HepG2 (cell line): Measurements from ENCODE around the gene NFATC1. TPM values are rescaled to one million over a fixed set of nuclear protein-coding genes. Genes with fewer than 3 reads are reported as not detected.

ENCODE experiments used
- ATAC-seq: fragments of 200-7000 bp; cut with Tn5 transposase; 3 replicates; pipeline ENCODE4 v1.9.1; 2020; ENCODE audit warnings: mild to moderate bottlenecking, moderate library complexity
- BruUV-seq: library from RNA; stranded (reverse); fragments of 400-500 nt; replicated peaks from 2 replicates; lab custom pipeline; 2021; lab: Mats Ljungman, UMichigan
- CTCF ChIA-PET: fragments of 300-600 bp; formaldehyde crosslinking; extraction: SDS; loops from one replicate; lab custom pipeline; 2021; ENCODE audit warnings: low total read pairs, inconsistent platforms, low intra/inter-chr PET ratio; lab: Yijun Ruan, JAX
- POLR2A ChIA-PET: fragments of 350-600 bp; sonication (Branson Sonifier 250); formaldehyde crosslinking; loops from one replicate; lab custom pipeline; 2020; ENCODE audit warnings: antibody characterized with exemption, inconsistent platforms; lab: Yijun Ruan, JAX
- DNase-seq: peaks from one replicate; pipeline ENCODE4 v3.0.0-alpha.2; 2015; ENCODE audit warnings: low spot score
- FAIRE-seq: peaks from 3 replicates; lab custom pipeline; 2011; peaks lifted over from hg19 to GRCh38; lab: Jason Lieb, UNC
- H2AFZ ChIP-seq: one replicate; pipeline ENCODE4 v1.6.1; 2011; ENCODE audit warnings: low read length, inconsistent platforms
- H3K27ac ChIP-seq: fragments of 300-600 bp; 3 replicates; pipeline ENCODE4 v1.8.0; 2011; ENCODE audit warnings: mixed run types, mild to moderate bottlenecking, mixed read lengths, low read length, inconsistent platforms; ENCODE audit not compliant: insufficient read depth; ENCODE audit errors: extremely low read length
- H3K27me3 ChIP-seq, 2 experiments: fragments of 200-600 bp in 1 of 2; 2 replicates in 1 of 2; 3 replicates in 1 of 2; pipeline versions ENCODE4 v1.6.0 to v1.8.0; 2011; ENCODE audit warnings: low read length in 2 of 2, mild to moderate bottlenecking in 2 of 2, moderate library complexity in 2 of 2, inconsistent platforms in 1 of 2; ENCODE audit not compliant: insufficient read depth in 2 of 2, control insufficient read depth in 1 of 2
- H3K36me3 ChIP-seq, 2 experiments: fragments of 200-600 bp in 1 of 2; replicated peaks in 1 of 2; 2 replicates in 1 of 2; 3 replicates in 1 of 2; pipeline versions ENCODE4 v1.5.1 to v1.8.0; 2011; ENCODE audit warnings: low read length in 2 of 2, inconsistent platforms in 1 of 2; ENCODE audit not compliant: insufficient read depth in 2 of 2, control insufficient read depth in 1 of 2
- H3K4me1 ChIP-seq: 2 replicates; pipeline ENCODE4 v1.5.1; 2012; ENCODE audit warnings: low read length, inconsistent platforms; ENCODE audit not compliant: insufficient read depth
- H3K4me2 ChIP-seq: 2 replicates; pipeline ENCODE4 v1.6.0; 2011; ENCODE audit warnings: low read depth, low read length, inconsistent platforms
- H3K4me3 ChIP-seq, 3 experiments: fragments of 200-600 bp in 1 of 3; sonication (generic), shearing (Covaris generic) in 1 of 3; replicated peaks in 1 of 3; 2 replicates each; pipeline ENCODE4 v1.5.1; 2011 to 2016; ENCODE audit warnings: low read length in 3 of 3, inconsistent platforms in 2 of 3, low read depth in 2 of 3, mild to moderate bottlenecking in 2 of 3, control low read depth in 1 of 3, mixed read lengths in 1 of 3; ENCODE audit not compliant: insufficient read depth in 1 of 3
- H3K79me2 ChIP-seq: one replicate; pipeline ENCODE4 v1.6.1; 2011; ENCODE audit warnings: low read length, inconsistent platforms; ENCODE audit not compliant: insufficient read depth
- H3K9ac ChIP-seq: 2 replicates; pipeline ENCODE4 v1.6.0; 2011; ENCODE audit warnings: mild to moderate bottlenecking, low read depth, low read length, inconsistent platforms; ENCODE audit not compliant: insufficient read depth
- H3K9me3 ChIP-seq: 2 replicates; pipeline ENCODE4 v1.5.1; 2012; ENCODE audit warnings: mild to moderate bottlenecking, low read length
- H4K20me1 ChIP-seq: 2 replicates; pipeline ENCODE4 v1.6.0; 2011; ENCODE audit warnings: inconsistent platforms, mild to moderate bottlenecking, low read length, moderate library complexity; ENCODE audit not compliant: insufficient read depth
- FOXA1 ChIP-seq, 2 experiments: fragments of 450-650 bp in 1 of 2; sonication (generic) in 1 of 2; formaldehyde crosslinking in 1 of 2; IDR thresholded peaks; 2 replicates each; pipeline versions ENCODE4 v1.4.0 to v1.6.1; 2016 to 2020; ENCODE audit warnings: missing genetic modification reagents in 1 of 2
- SNAPC4 ChIP-seq: sonication (generic); formaldehyde crosslinking; IDR thresholded peaks from 2 replicates; pipeline ENCODE4 v1.4.0; 2020; ENCODE audit warnings: mild to moderate bottlenecking, missing genetic modification reagents
- WGBS: methylation state at CpG from one replicate; pipeline ENCODE4 v1.1.6; 2017; ENCODE audit warnings: low lambda C conversion rate; 5-methylcytosine and 5-hydroxymethylcytosine counted together
- in situ Hi-C: cut with HindIII; loops from 2 replicates; pipeline ENCODE4 v1.10.0; 2017; ENCODE audit warnings: low pct_unique_long_range_greater_than_20kb; ENCODE audit not compliant: extremely low pct_ligation_motif_present
- intact Hi-C: fragments of 100-400 bp; cut with micrococcal nuclease; formaldehyde crosslinking; loops from one replicate; pipeline ENCODE4 v1.10.0; 2022; ENCODE audit not compliant: unreplicated experiment
- polyA plus RNA-seq, 8 experiments: library from polyadenylated mRNA; depleted of rRNA in 3 of 8; stranded (reverse) in 7 of 8; unstranded in 1 of 8; fragments of >200 nt; fragmentation: Illumina TruSeq in 4 of 8; extraction: Trizol in 4 of 8; gene quantifications; 2 replicates each; pipeline versions ENCODE4 v1.2.1 to v1.2.3, GENCODE V29; 2011 to 2016; ENCODE audit warnings: low read depth in 4 of 8, missing spikeins in 1 of 8, mixed read lengths in 1 of 8; ENCODE audit not compliant: insufficient read depth in 1 of 8
- total RNA-seq, 5 experiments: library from RNA; depleted of rRNA; stranded (reverse); fragments of >200 nt; fragmentation: Illumina TruSeq; extraction: Trizol; gene quantifications; 2 replicates each; pipeline ENCODE4 v1.2.3, GENCODE V29; 2016; ENCODE audit warnings: low read depth in 1 of 5

Gene NFATC1
- total and polyA plus RNA-seq, 2 of the 13 experiments (the other 11 are each of a cell fraction or from before 2014, with no cell fraction given) = not detected

- in situ Hi-C loops (no loop called here), intact Hi-C loops (no loop called here)
- Histone ChIP-seq H3K9ac (no peak overlapping the region), H3K36me3 (no peaks in the 10 kb centered on the region), H2AFZ (no peak overlapping the region), H3K27ac (no peak overlapping the region), H4K20me1 (0 out of 2 replicates have a peak, but pooled peaks cover 2% of the 10 kb centered on the region), H3K9me3 (no peaks in the 10 kb centered on the region), H3K4me3 (no peak overlapping the region), H3K79me2 (no peaks in the 10 kb centered on the region), H3K4me1 (no peaks in the 10 kb centered on the region), H3K27me3 (peaks cover 20 to 75% of the 10 kb centered on the region in 2 experiments; a peak in 4 of 5 replicates), H3K4me2 (no peak overlapping the region)
- POLR2A ChIA-PET = no interaction called here
- 32% methylated on average over 19 of the region's 19 CpGs for WGBS
- no peak for FAIRE-seq
- ATAC-seq = peak; percentile 9; the same call in 1 of the 3 replicates
- CTCF ChIA-PET = no interaction called here
- no peak for TF ChIP-seq SNAPC4
- 0 out of 2 replicates have a peak, but pooled peaks have one; percentile 2 for TF ChIP-seq FOXA1 (IDR thresholded peaks at IDR 0.05)
- TF ChIP-seq FOXA1 (CRISPR knock-in tag; IDR thresholded peaks at IDR 0.05) = no peak
- BruUV-seq = no TSS peak
- no peak for DNase-seq
Observed at GRCh38 chr18:79424880-79425568, 29.3 kb downstream of the NFATC1 start.
